NCI-H460 (cell line): ENCODE data around the gene SPTBN1. TPM values are rescaled to one million over a fixed set of nuclear protein-coding genes. Genes with fewer than 3 reads are reported as not detected.
A peak's percentile ranks its signal among the peaks of the same experiment; 100 is the strongest.
"Not testable (repeated sequence)": the region's sequence is repeated elsewhere in the genome, so short reads cannot be mapped to it uniquely, and the experiment has no call there.

Experiments used
- DNase-seq: peaks from one replicate; pipeline ENCODE4 v3.0.0-alpha.2; 2016; ENCODE audit warnings: low read depth; ENCODE audit errors: extremely low read depth
- total RNA-seq: library from RNA; depleted of rRNA; stranded (reverse); fragments of >200 nt; shearing (Covaris generic); gene quantifications from 2 replicates; pipeline ENCODE4 v1.2.3, GENCODE V29; 2014

The SPTBN1 gene
- total RNA-seq, 1 experiment from 2014 or later: 266 TPM

DNA sequence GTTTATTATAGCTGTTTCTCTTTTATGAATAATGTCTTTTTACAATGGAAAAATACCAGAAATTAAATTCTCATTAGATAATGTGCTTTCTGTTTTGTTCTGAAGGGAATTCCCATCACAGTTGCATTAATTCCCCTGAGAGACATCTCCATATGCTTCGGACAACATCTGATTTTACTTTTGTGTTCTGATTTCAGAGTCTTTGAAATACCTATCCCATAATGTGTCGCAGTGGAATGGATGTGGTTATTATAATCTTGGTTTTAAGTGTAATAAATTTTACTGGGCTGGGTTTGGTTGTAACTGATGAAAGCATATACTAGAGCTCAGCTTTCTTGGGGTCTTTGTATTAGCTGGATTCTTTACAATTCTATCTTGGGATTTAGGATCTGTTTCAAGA, 12.5 kb downstream of the SPTBN1 start:
- DNase-seq: no peak

DNA sequence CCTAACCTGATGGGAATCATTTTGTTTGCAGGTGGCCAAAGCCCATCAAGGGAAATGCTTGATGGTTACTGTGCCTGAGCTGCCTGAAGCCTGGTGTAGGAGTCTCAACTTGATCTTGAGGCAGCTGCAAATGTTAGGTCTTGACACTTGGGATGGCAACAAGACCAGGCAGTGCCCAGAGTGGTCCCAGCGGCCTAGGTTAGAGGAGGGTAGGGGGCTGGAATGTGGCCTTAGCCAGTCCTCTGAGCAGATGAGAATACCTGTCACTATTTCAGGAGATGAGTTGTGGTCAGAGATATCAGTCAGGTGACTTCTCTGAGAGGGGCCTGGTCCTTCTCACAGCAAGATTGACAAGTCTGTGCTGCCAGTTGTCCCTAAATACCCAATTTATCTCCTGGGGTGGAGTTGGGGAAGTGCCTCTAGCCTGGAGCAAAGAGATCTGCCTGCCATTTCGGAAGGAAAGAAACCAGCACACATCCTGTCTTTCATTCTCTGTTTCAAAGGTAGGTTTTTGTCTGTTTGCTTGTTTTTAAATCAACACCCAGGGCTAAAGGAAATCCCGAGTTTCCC, 13.4 kb downstream of the SPTBN1 start:
- no peak for DNase-seq

DNA sequence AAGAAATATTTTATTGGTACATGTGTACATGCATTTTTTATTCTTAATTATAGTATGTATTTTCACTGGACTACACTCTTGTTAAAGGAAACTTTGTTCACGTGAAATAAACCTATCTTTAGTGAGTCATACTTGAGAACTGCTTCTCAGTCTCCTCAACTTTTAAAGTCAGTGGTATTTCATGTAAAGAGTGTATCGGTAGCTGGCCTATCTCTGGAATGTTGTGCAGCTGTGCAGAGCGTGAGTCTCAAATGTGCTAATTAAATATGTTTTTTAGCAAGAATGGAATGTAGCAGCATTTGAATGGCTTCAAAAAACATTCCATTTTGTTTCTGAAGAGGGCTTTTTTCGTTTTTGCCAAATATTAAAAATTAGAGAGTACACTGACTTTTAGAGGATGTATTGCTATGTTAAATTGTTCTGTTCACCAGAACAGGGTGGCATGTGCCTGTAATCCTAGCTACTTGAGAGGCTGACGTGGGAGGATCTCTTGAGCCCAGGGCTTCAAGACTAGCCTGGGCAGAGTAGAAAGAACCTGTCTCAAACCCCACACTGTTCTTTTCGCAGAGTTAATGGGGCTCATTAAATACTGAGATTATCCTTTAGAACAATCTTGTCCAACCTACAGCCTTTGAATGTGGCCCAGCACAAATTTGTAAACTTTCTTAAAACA, 14.3 kb downstream of the SPTBN1 start:
- DNase-seq: no peak

DNA sequence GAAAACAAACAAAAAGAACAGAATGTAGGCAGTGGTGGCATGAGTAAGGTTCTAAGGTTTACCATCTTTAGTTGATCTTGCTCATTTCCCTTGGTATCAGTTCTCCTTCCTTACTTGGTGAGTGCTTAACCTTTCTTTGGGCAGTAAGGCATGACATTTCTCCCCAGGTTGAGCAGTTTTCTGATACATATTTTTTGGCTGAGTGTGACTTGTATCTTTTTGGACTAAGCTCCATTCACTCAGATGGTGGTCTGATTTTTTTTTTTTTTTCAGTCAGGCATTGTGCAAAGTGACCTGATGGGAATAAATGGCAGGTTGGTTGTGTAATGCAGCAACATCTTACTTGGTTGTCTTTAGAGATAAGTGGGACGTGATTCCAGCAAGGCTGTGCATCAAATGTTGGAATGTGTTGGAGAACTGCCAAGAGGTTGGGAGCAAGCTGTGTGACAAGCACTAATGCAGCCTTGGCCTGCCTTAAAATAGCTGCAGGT, 15.1 kb downstream of the SPTBN1 start:
- peak; percentile 41 for DNase-seq

DNA sequence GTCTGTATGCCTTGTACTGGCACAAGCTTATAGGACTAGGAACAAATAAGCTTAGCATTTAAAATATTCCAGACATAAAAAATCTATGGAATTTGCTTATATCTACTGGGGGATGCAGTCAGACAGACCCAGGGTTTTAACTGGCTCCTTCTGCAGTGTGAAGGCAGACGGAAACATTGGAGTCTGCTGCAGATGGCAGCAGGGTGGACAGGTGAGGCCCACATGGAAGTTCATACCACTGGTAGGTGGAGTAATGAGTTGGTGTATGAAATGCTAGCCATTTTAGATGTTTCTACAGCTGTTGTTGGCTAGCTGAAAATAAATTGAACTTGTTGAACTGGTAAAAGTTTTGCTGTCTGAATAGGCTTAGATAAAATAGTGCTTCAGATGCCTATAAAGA, 17.7 kb downstream of the SPTBN1 start:
- no peak for DNase-seq

DNA sequence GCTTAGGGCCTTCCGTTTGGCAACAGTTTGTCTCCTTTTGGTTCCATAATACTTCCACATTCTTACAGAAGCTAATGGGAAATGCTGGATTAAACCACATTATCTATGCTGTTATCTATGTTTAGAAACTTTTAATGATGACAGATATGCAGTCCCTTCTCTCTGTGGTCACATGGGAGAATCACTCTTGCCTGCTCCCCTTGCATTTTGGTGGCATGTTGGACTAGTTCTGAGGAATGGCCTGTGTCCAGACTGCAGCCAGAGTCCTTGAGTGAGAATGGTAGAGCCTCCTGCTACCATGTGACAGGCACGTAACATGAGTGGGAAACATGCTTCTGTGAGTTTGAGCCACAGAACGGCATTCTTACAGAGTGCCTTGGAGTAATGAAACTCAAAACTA, 19.2 kb downstream of the SPTBN1 start:
- no peak for DNase-seq

DNA sequence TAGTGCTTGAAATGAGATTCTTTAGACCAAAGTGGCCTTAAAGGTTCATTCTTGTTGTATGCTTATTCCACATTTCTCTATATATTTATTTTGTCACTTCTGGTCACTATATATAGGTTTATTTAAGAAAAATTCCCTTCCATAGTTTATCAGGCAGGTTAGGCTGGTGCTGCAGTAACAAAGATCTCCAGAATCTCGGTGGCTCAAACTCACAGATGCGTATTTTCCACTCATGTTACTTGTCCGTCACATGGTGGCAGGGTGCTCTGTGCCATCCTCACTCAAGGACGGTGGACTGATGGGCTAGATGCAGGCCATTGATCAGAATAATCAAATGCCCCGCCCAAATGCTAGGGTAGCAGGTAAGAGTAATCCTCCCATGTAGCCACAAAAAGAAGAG, 19.8 kb downstream of the SPTBN1 start:
- no peak for DNase-seq

DNA sequence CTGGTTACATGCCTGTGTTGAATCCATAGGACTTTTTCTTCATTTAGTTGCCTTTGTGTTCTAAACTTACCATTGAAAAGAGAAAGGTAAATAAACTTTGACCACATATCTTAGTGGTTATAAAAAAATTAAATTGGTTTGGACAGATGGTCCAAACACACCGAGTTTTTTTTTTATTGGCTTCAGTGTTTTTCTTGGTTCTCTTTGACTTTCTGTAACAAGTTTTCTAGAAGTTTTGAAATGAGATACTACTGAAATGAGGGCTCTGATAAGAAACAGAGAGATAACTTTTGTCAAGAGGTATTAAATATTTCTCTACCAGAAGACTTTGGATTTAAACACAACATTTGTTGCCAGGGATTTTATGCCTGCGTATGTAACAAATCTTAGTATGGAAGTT, 20.7 kb downstream of the SPTBN1 start:
- DNase-seq: no peak

DNA sequence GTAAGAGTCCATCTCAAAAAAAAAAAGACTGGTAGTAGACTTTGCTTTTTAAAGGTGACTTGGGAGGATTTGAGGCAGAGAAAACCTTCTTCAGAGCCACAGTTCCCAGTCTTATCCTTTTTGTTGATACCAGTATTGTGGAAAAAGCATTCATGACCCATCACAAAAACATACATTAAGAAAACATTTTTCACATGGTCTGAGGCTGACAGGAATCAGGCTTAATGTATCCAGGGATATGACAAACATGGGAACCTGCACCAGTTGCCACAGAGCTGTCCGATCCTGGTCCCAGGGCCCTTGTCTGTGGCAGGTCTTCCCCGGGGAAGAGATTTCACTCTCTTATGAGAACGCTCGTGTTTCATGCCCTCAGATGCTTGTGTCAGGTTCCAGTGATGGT, 21.8 kb downstream of the SPTBN1 start:
- no peak for DNase-seq

DNA sequence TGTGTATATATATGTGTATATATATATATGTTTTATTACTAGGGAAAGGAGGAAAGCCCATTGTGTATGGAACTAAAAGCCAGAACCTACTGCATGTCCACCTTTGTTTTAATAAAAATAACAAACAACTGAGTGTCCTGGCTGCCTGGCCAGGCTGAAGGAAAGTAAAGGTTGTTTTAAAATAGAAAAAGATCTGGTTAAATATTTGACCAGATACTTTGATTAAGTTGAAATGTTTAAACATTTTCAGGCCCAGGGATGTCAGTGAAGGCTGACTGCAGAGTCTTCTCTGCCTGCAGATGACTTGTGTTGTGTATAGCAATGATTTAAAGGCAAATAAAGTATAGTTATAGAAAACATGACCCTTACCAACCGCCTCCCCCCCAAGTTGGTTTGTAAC, 22.8 kb downstream of the SPTBN1 start:
- no peak for DNase-seq

DNA sequence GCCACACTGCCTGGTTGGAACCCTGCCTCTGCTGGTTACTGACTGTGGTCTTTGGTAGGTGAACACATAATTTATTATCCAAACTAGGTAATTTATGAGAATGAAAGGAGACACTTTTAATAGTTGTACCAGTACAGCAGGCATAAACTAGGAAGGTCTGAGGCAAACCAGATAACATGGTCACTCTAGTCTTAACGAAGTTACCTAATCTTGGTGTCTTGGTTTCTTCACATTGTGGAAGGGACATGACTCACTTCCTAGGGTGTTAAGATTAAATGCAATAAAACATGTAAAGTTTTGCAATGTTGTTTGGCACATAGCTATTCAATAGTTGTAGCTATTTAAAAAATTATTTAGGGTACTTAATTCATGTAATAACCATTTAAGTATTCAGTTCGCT, 23.3 kb downstream of the SPTBN1 start:
- no peak for DNase-seq

DNA sequence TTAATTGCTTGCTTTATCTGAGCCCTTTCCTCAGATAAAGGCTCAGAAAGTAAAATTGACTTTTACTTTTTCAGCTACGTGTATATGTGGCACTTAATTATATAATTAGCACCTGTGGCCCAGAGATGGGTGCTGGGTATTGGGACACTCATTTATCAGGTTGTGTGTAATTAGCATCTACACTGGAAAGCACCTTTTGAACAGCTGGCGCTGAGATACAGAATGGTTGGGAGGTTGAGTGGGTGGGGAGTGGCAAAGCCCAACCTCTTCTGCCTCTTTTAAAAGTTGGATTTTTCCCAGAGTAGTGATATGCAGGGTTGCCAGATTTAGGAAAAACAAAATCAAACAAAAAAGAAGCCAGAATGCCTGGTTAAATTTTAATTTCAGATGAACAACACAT, 23.9 kb downstream of the SPTBN1 start:
- DNase-seq: no peak

DNA sequence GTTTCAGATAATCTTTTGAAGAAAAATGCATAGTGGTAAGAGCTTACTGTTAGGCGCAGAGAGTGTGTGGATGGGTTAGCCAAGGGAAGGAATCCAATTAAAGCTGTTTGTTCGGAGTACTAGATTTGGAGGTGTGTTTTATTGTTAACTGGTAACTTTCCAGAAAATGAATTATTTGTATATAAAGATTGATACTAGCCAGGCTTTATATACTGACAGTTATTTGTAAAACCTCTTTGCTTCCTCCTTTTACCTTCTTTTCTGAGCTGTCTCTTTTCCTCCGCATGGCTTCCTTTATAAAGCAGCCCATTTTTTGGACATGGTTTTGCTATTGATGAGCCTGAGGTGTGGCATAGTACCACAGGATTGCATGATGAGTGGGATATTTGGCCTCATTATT, 25.6 kb downstream of the SPTBN1 start:
- no peak for DNase-seq

DNA sequence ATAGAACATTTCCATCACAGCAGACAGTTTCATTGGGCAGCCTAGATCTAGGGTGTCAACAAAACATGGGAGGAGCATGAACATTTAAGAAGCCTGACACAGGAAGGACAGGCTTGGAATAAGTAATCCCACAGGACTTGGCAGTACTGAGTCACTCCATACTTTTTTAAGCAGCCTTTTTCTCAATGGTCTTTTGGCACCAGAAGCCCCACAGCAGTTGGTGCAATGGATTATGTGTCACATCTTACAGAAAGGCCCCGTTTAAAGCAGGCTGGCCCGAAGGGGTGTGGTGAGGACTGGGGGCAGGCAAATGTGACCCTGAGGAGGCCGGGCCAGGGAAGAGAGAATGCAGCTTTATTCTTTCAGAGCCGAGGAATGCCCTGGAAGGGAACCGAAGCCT, 26.6 kb downstream of the SPTBN1 start:
- peak; percentile 64 for DNase-seq

DNA sequence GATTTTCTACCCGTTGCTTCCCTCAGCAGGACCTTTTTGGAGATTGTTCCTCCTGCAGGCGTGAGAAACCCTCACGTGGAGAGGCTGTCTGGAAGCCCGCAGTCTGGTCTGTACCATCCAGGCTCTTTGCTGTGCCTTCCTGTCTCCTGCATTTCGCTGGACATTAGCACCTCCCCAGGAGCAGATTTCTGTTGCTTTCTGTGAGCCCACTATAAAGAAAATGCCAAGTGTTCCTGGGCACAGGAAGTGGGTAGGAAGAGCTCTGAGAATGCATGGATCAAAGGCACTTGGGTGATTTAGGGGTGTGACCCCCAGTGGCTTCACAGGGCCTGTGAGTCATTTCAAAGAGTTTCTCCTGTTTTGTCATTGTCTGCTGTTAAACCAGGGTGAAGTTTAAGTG, 27.3 kb downstream of the SPTBN1 start:
- no peak for DNase-seq

DNA sequence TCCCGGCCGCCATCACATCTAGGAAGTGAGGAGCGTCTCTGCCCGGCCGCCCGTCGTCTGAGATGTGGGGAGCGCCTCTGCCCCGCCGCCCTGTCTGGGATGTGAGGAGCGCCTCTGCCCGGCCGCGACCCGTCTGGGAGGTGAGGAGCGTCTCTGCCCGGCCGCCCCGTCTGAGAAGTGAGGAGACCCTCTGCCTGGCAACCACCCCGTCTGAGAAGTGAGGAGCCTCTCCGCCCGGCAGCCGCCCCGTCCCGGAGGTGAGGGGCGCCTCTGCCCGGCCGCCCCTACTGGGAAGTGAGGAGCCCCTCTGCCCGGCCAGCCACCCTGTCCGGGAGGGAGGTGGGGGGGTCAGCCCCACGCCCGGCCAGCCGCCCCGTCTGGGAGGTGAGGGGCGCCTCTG, 29.6 kb downstream of the SPTBN1 start:
- not testable (repeated sequence) for DNase-seq

DNA sequence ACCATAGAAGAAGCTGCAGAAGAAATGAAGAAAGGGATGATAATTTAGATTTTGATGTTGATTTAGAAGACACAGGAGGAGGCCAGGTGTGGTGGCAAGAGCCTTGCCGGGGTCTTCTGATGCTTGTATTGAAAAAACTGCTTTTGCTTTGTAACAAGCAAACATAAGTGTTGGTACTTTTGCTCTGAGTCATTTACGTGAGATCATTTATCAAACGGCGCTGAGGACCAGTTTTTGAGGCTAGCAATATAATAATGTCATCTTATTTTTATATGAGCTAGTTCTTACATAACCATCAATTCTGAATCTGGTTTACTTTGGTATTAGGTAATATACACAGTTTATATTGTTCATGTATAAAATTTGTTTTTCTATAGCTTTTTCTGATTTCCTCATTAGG, 30.6 kb downstream of the SPTBN1 start:
- no peak for DNase-seq

DNA sequence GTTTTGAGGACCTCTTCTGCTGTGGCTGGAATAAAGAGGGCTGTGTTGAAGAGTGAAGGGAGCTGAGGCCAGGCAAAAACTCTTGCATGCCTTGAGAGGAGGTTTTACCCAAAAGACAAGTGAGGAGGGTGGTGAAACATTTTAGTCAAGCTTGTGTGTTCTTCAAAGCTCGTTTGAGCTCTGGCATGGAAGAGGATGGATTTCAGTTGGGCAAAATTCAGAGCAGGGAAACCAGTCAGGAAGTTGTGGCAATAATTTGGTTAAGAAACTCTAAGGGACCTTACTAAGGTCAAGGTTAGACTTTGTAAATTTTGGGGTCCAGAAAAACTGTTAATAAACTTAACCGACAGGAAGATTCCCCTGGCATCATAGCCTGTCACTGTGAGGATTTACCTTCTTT, 34.7 kb downstream of the SPTBN1 start:
- DNase-seq: no peak

DNA sequence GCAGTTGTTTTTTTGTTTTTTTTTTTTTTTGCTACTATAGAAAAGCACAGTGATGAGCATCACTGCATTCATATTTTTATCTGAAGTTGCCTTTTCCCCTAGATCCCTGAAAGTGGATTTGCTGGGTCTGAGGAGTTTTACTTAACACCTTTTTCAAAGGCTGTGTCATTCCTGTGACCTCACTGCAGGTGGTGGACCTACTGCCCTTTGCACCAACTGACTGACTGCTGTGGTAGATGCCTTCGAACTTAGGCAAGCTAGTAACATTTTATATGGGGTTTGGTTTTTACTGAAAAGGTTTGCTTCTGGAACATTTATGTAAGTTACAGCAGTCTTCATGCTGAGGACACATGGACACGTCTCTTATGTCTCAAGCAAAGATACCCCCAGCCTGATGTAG, 36.2 kb downstream of the SPTBN1 start:
- no peak for DNase-seq

DNA sequence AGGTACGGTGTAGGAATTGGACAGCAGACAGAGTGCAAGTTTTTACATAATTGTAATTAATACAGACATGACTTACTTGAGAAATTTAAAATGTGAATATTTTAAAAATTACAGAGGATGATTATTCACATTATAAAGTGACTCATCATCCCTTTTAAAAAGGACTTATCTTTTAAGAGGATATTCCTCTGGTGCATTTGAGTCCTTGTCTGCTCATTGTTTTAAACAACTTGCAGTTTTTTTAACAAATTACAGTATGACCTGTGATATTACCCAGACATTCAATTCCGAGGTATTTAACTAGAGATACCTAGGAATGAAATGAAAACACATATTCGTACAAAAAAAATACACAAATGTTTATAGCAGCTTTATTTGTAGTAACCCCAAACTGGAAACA, 38.0 kb downstream of the SPTBN1 start:
- no peak for DNase-seq

DNA sequence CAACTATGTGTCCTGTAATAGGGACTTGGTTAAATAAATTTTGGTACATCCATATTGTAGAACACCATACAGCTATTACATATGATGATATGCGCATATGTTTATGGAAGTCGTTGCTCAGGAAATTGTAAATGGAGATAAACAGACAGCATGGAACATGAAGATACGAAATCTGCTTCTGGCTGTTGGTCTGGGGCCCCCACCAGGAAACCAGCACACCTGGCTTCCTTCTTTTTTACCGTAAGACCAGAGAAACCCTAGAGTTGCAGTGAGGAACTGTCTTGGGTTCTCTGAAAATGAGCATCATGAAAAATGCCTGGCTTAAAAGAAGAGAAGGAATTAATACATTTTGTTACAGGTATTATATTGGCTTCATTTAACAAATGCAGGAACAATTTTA, 40.8 kb downstream of the SPTBN1 start:
- DNase-seq: no peak

DNA sequence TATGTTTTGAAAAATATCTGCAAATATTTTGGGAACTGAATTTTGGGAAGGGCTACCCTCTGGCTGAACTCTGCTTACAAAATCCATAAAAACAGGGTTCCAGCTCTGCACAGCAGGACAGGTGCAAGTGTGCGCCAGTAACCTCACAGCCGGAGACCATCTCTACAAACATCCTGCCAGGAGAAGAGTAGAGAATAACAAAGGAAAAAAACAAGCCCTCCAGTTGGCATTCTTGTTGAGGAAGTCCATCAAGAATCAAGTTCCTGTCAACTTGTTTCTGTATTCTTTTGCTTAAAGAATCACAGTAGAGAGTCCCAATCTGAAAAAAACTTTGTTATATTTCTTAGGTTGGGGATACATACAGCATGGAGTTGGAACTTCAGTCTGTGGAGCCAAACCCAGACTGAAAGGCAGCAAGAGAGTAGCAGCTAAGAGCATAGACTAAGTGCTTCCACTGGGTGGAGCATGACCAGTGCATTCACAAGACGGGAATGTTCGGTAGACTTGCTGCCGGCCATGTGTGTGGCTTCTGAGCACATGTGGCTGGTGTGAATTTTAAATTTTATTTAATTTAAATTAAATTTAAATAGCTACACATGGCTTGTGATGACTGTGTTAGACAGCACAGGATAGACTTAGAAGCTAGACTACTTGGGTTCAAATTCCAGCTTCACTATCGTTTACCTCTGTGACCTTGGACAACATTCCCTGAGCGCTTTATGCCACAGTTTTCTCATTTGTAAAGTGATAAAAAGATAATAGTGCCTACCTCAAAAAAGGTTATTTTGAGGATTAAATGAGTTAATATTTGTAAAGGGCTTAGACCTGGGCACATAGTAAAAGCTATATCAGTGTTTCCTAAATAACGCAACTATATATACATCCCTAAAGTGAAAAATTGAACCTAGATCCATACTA, 41.9 kb downstream of the SPTBN1 start:
- no peak for DNase-seq
